ENCODE data around the gene PTPMT1. TPM values are rescaled to one million over a fixed set of nuclear protein-coding genes. Genes with fewer than 3 reads are reported as not detected.

Gene PTPMT1
- total and polyA plus RNA-seq, 5 experiments from 2014 or later = 19.1 to 73.3 (median 58.7) TPM

DNA sequence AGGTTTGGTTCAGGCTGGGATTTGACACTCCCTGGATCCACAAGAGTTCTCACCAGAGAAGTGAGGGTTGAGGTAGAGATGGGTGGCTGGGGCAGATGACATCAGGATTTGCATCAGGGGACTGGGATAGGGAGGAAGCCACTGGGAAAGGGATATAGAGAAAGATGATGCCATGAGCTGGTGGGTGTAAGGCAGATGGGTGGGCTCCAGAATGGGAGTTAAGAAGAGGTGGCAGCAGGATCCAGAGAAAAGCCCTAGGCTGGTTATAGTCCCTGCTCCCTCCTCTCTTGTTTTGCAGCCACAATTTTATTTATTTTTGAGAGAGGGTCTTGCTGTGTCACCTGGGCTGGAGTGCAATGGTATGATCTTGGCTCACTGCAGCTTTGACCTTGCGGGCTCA, 30.6 kb downstream of the PTPMT1 start:
- no peak overlapping the region for H3K4me3 Mint-ChIP-seq
- ATAC-seq = no peak
- H3K4me1 Mint-ChIP-seq = peaks cover 9 to 25% (median 13%) of the 10 kb centered on the region in 4 donors
- POLR2A ChIA-PET = interaction anchor here (1.2 kb wide), 1 partner anchor 16 kb away, joined by 3 read pairs; no protein-coding TSS in a partner anchor
- H3K27me3 Mint-ChIP-seq = peaks cover 13 to 45% (median 31%) of the 10 kb centered on the region in 5 donors
- H3K36me3 Mint-ChIP-seq = peaks cover 0 to 5% (median 0%) of the 10 kb centered on the region in 3 donors
- H3K9me3 Mint-ChIP-seq = no peaks in the 10 kb centered on the region
- H3K27ac Mint-ChIP-seq = no peak overlapping the region
- no peak for DNase-seq

DNA sequence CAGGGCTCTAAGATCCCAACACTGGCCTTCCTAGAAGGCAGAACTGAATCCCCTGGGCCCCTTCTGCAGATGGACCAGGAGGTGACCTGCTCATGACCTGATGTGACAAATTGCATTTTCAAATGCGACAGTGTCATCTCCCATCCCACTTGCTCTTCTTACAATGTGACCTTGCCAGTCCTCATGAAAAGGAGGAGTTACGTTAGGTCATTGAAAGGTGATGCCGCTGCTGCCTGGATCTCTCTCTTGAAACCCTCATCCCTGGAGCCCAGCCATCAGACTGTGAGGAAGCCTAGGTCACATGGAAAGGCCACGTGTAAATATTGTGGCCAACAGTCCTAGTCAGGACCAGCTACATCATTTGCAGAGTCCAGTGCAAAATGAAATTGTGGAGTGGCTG, 34.5 kb downstream of the PTPMT1 start:
- Mint-ChIP-seq H3K4me3 (no peak overlapping the region), H3K27me3 (peaks cover 2 to 10% (median 8%) of the 10 kb centered on the region in 5 donors), H3K36me3 (peaks cover 0 to 3% (median 0%) of the 10 kb centered on the region in 3 donors), H3K9me3 (no peaks in the 10 kb centered on the region), H3K4me1 (peaks cover 0 to 5% (median 2%) of the 10 kb centered on the region in 4 donors), H3K27ac (peak overlapping the region in 1 of 10 donors; percentile 62)
- ATAC-seq (no peak), DNase-seq (no peak)
- POLR2A ChIA-PET = no interaction called here

DNA sequence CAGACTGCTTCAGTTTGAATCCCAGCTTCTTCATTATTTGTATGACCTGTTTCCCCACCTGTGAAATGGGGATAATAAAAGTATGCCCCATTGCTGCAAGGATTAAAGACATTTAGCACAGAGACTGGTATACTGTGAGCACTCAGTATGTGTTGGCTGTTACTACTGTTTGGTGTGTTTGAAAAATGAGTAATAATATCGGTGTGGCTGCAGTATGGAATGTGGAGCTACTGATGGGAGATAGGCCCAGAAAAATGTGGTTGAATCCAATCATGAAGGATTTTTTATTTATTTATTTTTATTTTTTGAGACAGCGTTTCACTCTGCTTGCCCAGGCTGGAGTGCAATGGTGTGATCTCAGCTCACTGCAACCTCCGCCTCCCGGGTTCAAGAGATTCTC, 37.9 kb downstream of the PTPMT1 start:
- POLR2A ChIA-PET = no interaction called here
- Mint-ChIP-seq H3K4me3 (no peak overlapping the region), H3K27ac (no peak overlapping the region), H3K36me3 (peaks cover 0 to 16% (median 0%) of the 10 kb centered on the region in 3 donors), H3K27me3 (no peaks in the 10 kb centered on the region), H3K4me1 (peaks cover 0 to 5% (median under 1%) of the 10 kb centered on the region in 4 donors), H3K9me3 (no peaks in the 10 kb centered on the region)
- DNase-seq (no peak), ATAC-seq (no peak)

DNA sequence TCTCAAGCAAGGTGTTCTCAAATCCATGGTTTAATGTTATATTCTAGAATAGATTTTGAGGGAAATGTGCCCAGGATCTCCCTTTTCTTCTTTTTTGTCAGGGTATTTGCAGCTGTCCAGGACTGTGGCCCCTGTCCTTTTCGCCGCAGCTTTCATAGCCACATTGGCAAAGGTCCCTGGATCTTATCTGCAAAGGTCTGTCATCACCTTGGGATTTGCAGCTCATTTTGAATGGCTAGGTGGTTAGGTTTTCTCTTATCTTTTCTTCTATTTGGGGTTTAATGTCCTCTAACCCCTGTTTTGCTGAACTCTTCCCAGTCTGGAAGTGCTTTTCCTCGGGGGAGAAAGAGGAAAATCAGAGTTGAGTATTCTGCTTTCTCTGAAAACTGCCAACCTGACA, 40.5 kb downstream of the PTPMT1 start:
- ATAC-seq = no peak
- H3K4me3 Mint-ChIP-seq = no peak overlapping the region
- H3K9me3 Mint-ChIP-seq = no peaks in the 10 kb centered on the region
- DNase-seq = no peak
- H3K36me3 Mint-ChIP-seq = peaks cover 0 to 20% (median 0%) of the 10 kb centered on the region in 3 donors
- H3K27ac Mint-ChIP-seq = no peak overlapping the region
- no peaks in the 10 kb centered on the region for H3K27me3 Mint-ChIP-seq
- peaks cover 0 to 2% (median under 1%) of the 10 kb centered on the region in 4 donors for H3K4me1 Mint-ChIP-seq
- POLR2A ChIA-PET = interaction anchor here (0.5 kb wide), 1 partner anchor 56 kb away, joined by 5 read pairs; no protein-coding TSS in a partner anchor

DNA sequence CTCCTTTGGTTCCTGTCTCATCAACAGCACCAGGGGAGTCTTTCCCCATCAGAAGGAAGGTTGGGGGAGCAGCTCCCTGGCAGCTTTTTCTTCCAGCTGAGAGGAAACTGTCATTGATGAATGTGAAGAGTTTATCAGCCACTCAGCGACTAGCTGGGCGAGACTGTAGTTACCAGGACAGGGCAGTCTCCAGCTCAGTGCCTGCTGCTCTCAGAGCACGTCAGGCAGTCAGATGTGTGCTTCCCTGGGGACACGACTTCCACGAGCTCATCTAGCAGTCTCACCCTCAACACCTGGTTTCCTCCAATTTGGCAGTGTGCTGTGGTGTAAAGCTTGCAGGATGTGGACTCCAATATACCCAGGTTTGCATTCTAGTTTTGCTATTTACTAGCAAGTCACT, 41.3 kb downstream of the PTPMT1 start:
- Mint-ChIP-seq H3K27me3 (no peaks in the 10 kb centered on the region), H3K4me3 (no peak overlapping the region), H3K27ac (no peak overlapping the region), H3K36me3 (peaks cover 0 to 23% (median 0%) of the 10 kb centered on the region in 3 donors), H3K4me1 (peaks cover 0 to 6% (median under 1%) of the 10 kb centered on the region in 4 donors), H3K9me3 (no peaks in the 10 kb centered on the region)
- ATAC-seq (no peak), DNase-seq (no peak)
- POLR2A ChIA-PET = no interaction called here

DNA sequence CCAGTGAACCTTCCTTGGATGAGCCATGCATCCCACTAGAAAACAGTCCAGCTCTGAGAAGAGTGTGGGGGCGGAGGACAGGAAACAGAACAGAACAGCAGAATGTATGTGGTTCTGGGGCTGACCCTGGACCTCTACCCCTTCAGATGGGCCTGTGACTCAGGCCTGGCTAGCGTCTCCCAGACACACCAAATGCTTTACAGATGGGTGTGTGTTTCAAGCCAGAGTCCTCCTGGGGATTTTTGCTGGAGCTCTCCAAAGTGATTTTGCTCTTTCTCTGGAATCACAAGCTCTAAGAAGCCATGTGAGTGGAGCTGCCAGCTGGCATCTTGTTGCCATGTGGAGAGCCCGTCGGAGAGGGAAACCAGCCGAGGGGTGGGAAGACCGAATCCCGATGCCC, 42.0 kb downstream of the PTPMT1 start:
- no peak overlapping the region for H3K4me3 Mint-ChIP-seq
- DNase-seq (no peak), ATAC-seq (no peak)
- peaks cover 0 to 24% (median 0%) of the 10 kb centered on the region in 3 donors for H3K36me3 Mint-ChIP-seq
- peaks cover 0 to 7% (median under 1%) of the 10 kb centered on the region in 4 donors for H3K4me1 Mint-ChIP-seq
- H3K27ac Mint-ChIP-seq = no peak overlapping the region
- H3K27me3 Mint-ChIP-seq = no peaks in the 10 kb centered on the region
- H3K9me3 Mint-ChIP-seq = no peaks in the 10 kb centered on the region
- POLR2A ChIA-PET = no interaction called here

DNA sequence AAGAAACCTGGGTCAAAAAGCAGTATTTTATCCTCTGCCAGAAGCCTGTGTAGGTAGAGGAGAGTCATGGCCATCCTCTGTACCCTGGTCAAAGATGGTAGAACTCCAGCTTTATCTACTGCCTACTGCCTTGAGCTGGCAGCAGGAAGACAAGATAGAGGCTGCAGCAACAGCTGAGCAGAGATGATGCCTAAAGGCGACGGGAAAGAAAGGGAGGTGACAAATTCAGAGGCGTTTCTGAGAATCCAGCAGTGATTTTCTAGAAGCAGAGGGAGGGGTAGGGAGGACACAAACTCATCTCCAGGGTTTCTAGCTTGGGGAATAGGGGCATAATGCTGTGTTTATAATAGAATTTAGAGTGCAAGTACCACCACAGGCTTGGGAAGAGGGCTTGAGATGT, 44.3 kb downstream of the PTPMT1 start:
- peak overlapping the region in 4 of 10 donors; percentile 38 to 83 (median 46) for H3K27ac Mint-ChIP-seq
- H3K4me1 Mint-ChIP-seq = peaks cover 0 to 7% (median 0%) of the 10 kb centered on the region in 4 donors
- DNase-seq (no peak), ATAC-seq (no peak)
- no peaks in the 10 kb centered on the region for H3K9me3 Mint-ChIP-seq
- H3K27me3 Mint-ChIP-seq = no peaks in the 10 kb centered on the region
- H3K4me3 Mint-ChIP-seq = no peak overlapping the region
- H3K36me3 Mint-ChIP-seq = peaks cover 0 to 24% (median 0%) of the 10 kb centered on the region in 3 donors
- POLR2A ChIA-PET = no interaction called here

DNA sequence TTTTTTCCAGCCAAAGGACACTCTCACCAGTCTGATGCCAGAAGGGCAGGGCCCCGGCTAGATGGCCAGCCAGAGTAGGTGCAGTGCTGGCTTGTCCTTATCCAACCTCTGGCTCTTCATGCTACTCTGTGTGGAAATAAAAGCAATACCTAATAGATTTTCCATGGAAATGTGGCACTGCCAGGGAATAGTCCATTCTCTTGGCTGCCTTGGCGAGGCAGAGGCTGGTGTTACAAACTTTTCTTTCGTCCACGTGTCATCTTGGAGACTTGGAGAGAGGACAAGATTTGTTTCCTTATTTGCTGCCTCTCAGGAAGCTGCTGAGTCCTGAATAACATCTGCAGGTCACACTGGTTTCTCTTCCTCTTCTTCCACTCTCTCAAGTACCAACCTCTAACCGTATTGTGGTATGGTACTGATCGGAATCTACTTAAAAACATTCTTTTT, 46.0 kb downstream of the PTPMT1 start:
- Mint-ChIP-seq H3K4me3 (no peak overlapping the region), H3K9me3 (no peaks in the 10 kb centered on the region), H3K4me1 (peaks cover 0 to 12% (median 0%) of the 10 kb centered on the region in 4 donors), H3K27me3 (no peaks in the 10 kb centered on the region), H3K36me3 (peaks cover 0 to 19% (median 0%) of the 10 kb centered on the region in 3 donors), H3K27ac (peak overlapping the region in 2 of 10 donors; percentile 3 to 13)
- POLR2A ChIA-PET = no interaction called here
- ATAC-seq = no peak
- no peak for DNase-seq

DNA sequence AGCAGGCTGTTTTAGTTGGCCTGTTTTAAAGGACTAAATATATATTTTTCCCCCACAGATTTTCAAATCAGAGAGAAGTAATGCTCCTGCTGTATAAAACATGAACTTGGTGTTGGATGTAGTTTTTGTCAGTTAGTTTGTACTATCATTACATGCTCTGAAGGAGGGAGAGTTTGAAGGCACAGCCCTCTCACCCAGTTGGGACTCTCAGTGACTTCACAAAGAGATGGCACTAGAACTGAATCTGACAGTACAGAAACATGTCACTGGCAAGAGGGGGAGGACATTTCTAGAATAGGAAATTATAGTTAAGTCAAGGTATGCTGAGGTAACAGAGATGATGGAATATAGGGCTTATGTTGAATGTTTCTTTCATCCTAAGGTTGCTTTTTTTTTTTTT, 49.9 kb downstream of the PTPMT1 start:
- Mint-ChIP-seq H3K4me1 (peaks cover 0 to 12% (median 0%) of the 10 kb centered on the region in 4 donors), H3K4me3 (no peak overlapping the region), H3K27me3 (no peaks in the 10 kb centered on the region), H3K36me3 (peaks cover 0 to 41% (median 0%) of the 10 kb centered on the region in 3 donors), H3K9me3 (no peaks in the 10 kb centered on the region), H3K27ac (peak overlapping the region in 2 of 10 donors; percentile 25 to 29)
- DNase-seq = no peak
- ATAC-seq = no peak
- POLR2A ChIA-PET = interaction anchor here (0.6 kb wide), 1 partner anchor 69 kb away, joined by 6 read pairs; no protein-coding TSS in a partner anchor

DNA sequence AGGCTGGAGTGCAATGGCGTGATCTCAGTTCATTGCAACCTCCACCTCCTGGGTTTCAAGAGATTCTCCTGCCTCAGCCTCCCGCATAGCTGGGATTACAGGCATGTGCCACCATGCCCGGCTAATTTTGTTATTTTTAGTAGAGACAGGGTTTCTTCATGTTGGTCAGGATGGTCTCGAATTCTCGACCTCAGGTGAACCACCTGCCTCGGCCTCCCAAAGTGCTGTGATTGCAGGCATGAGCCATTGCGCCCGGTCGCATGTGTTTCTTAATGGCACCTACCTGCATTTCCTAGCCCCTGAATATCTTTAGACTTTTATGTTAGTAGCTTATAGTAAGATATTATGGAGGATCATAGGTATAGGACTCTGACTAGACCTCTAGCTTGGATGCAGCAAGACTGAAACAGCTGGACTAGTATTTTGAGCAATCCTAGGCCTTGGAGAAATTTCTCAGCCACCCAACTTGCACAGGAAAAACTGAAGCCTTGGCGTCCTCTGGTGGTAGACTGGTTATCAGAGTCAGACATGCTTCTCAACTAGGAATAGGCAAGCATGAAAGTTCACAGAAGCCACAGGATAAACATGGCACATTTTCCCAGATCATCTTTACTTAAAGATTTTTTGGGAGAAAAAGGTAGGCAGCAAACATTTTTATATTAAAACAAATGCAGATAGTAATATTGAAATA, 51.5 kb downstream of the PTPMT1 start:
- peaks cover 0 to 46% (median 2%) of the 10 kb centered on the region in 3 donors for H3K36me3 Mint-ChIP-seq
- H3K9me3 Mint-ChIP-seq = no peaks in the 10 kb centered on the region
- no peak overlapping the region for H3K27ac Mint-ChIP-seq
- no peak for ATAC-seq
- peaks cover 0 to 5% (median 0%) of the 10 kb centered on the region in 4 donors for H3K4me1 Mint-ChIP-seq
- POLR2A ChIA-PET = interaction anchor here (0.7 to 0.8 kb wide), 2 partner anchors 16 to 347 kb away, joined by 3 to 4 read pairs; partner anchors contain the start of gene MADD
- H3K4me3 Mint-ChIP-seq = no peak overlapping the region
- DNase-seq = peak in 1 of 10 donors; percentile 6
- H3K27me3 Mint-ChIP-seq = no peaks in the 10 kb centered on the region

DNA sequence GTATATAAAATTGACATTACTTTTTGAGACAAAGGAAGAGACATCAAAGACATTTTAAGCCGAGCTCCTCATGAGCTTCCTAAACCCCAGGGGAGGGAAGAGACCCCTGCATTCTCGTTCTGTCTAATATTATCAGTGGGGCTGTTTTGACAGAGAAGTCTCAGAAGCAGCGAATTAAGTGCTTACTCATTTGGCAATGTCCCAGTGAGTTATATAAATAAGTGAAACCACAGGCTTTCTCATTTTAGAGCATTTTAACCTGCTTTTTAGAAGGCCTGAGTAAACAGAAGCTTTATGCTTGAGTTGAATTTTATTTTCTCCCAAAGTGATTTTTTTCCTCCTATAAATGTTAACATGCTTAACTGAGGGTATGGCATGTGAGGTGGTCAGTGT, 52.0 kb downstream of the PTPMT1 start:
- POLR2A ChIA-PET = no interaction called here
- ATAC-seq = no peak
- no peaks in the 10 kb centered on the region for H3K9me3 Mint-ChIP-seq
- H3K4me3 Mint-ChIP-seq = no peak overlapping the region
- H3K4me1 Mint-ChIP-seq = peaks cover 0 to 5% (median 0%) of the 10 kb centered on the region in 4 donors
- no peaks in the 10 kb centered on the region for H3K27me3 Mint-ChIP-seq
- DNase-seq = no peak
- peaks cover 0 to 51% (median 2%) of the 10 kb centered on the region in 3 donors for H3K36me3 Mint-ChIP-seq
- H3K27ac Mint-ChIP-seq = no peak overlapping the region

DNA sequence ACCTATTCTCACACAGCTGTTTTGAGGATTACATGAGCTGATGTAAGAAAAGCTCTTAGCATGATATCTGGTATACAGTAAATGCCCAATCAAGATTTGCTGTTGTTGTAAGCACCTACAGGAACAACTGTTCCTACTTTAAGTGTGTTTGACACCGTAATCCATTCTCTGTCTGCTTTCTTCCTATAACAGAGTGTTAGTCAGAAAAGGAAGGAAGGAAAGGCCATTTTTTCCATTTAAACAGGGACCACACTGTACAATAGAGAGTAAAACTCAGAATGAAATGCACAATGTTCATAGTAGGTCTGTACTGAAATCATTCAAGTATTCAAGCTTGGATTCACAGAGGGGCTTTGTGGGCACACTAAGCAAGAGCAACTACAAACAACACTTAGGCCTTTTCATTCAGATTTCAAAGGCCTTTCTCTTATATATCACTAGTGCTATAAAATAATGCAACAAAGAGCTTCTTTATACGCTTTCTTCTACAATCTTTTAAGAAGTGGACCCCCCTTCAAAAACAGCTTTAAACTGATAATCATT, 55.5 kb downstream of the PTPMT1 start:
- ATAC-seq (no peak), DNase-seq (no peak)
- Mint-ChIP-seq H3K4me3 (no peak overlapping the region), H3K4me1 (peaks cover 0 to 4% (median 0%) of the 10 kb centered on the region in 4 donors), H3K27me3 (no peaks in the 10 kb centered on the region), H3K36me3 (peaks cover 4 to 74% (median 7%) of the 10 kb centered on the region in 3 donors), H3K9me3 (no peaks in the 10 kb centered on the region), H3K27ac (peak overlapping the region in 1 of 10 donors; percentile 34)
- POLR2A ChIA-PET = interaction anchor here (0.6 kb wide), 1 partner anchor 38 kb away, joined by 3 read pairs; no protein-coding TSS in a partner anchor

Data from naive thymus-derived CD8-positive, alpha-beta T cell (primary cell).